Stimulated activated CD8-positive, alpha-beta memory T cell treated with anti-CD3 and anti-CD28 coated beads, Interleukin-12 subunit alpha, Interleukin-12 subunit beta, amount 100 ng/mL, for 4 hours (primary cell): ENCODE data around the gene SYPL1.

Experiments used
- DNase-seq: peaks from one replicate; pipeline ENCODE4 v3.0.0-alpha.2; 2020; ENCODE audit warnings: low read depth

The SYPL1 gene

GRCh38 chr7:106092204-106092603, 19.9 kb downstream of the SYPL1 start:
- no peak for DNase-seq

- DNase-seq: no peak
Measured at GRCh38 chr7:106089647-106090046, 22.5 kb downstream of the SYPL1 start.

- no peak for DNase-seq
Measured at GRCh38 chr7:106088014-106088413, 24.1 kb downstream of the SYPL1 start.

- no peak for DNase-seq
Measured at GRCh38 chr7:106086062-106086461, 26.1 kb downstream of the SYPL1 start.

- DNase-seq: no peak
Measured at GRCh38 chr7:106085015-106085414, 27.1 kb downstream of the SYPL1 start.

- no peak for DNase-seq
Measured at GRCh38 chr7:106083717-106084116, 28.4 kb downstream of the SYPL1 start.

GRCh38 chr7:106082087-106082854, 29.8 kb downstream of the SYPL1 start:
- DNase-seq: no peak

GRCh38 chr7:106080300-106080987, 31.7 kb downstream of the SYPL1 start:
- no peak for DNase-seq

GRCh38 chr7:106076537-106076936, 35.6 kb downstream of the SYPL1 start:
- no peak for DNase-seq

- DNase-seq: no peak
Measured at GRCh38 chr7:106075937-106076336, 36.2 kb downstream of the SYPL1 start.

GRCh38 chr7:106074257-106074656, 37.9 kb downstream of the SYPL1 start:
- DNase-seq: no peak

- DNase-seq: no peak
Measured at GRCh38 chr7:106073701-106074100, 38.4 kb downstream of the SYPL1 start.

GRCh38 chr7:106072715-106073091, 39.4 kb downstream of the SYPL1 start:
- DNase-seq: no peak

- no peak for DNase-seq
Measured at GRCh38 chr7:106071999-106072714, 40.0 kb downstream of the SYPL1 start.

- DNase-seq: no peak
Measured at GRCh38 chr7:106071356-106071998, 40.6 kb downstream of the SYPL1 start.

- DNase-seq: no peak
Measured at GRCh38 chr7:106070567-106071254, 41.4 kb downstream of the SYPL1 start.

- DNase-seq: no peak
Measured at GRCh38 chr7:106070201-106070551, 41.9 kb downstream of the SYPL1 start.

GRCh38 chr7:106069471-106070200, 42.5 kb downstream of the SYPL1 start:
- no peak for DNase-seq

GRCh38 chr7:106068986-106069385, 43.1 kb downstream of the SYPL1 start:
- DNase-seq: no peak

GRCh38 chr7:106068538-106068961, 43.6 kb downstream of the SYPL1 start:
- DNase-seq: no peak

- DNase-seq: no peak
Measured at GRCh38 chr7:106067678-106068077, 44.4 kb downstream of the SYPL1 start.
